Glomerular endothelial cell (primary cell): ENCODE results near the gene SKAP1. TPM values are rescaled to one million over a fixed set of nuclear protein-coding genes. Genes with fewer than 3 reads are reported as not detected.
"Not testable (repeated sequence)": the region's sequence is repeated elsewhere in the genome, so short reads cannot be mapped to it uniquely, and the experiment has no call there.

Source experiments
- DNase-seq: peaks from one replicate; pipeline ENCODE4 v3.0.0-alpha.2; 2011; ENCODE audit warnings: low read depth, low spot score; ENCODE audit errors: extremely low read depth
- total RNA-seq: library from RNA; depleted of rRNA; stranded (reverse); fragments of >200 nt; gene quantifications from 2 replicates; pipeline ENCODE4 v1.2.3, GENCODE V29; 2015

The SKAP1 gene
- total RNA-seq, 1 donor from 2014 or later = 0.99 TPM

DNA sequence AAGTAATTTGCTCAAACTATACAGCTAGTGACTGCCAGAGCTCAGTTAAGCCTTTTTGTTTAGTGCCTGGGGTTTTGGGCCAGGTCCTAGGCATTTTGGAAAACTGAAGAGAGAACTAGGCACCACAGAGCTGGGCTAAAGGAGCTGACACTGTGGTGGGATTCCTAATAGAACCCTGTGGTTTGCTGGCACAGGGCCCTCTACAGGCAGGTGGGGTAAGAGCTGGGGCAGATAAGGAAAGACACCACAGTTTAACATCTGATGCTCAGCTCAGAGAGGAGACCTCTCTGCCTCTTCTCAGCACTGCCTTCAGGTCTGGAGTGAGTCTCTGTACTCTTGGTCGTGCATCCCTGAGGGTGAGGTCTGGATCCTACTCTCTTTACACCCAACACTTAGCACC is 201.3 kb downstream of the SKAP1 start:
- no peak for DNase-seq

- no peak for DNase-seq
Observed at GRCh38 chr17:48225725-48226567, 204.1 kb downstream of the SKAP1 start.

DNA sequence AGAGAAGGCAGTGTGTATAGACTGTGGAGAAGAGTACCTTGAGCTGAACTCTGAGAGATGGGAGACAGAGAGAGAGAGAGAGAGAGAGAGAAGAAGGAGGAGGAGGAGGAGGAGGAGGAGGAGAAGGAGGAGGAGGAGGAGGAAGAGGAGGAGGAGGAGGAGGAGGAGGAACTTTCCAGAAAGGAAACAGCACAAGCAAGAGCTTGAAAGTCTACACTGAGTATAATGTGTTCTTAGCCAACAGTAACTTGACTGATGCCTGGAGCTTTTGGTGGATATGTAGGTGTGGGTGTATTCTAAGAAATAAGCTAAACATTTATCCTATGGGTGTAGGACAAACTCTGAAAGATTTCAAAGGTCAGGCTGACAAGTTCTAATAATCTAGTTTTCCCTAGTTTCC is 206.1 kb downstream of the SKAP1 start:
- no peak for DNase-seq

DNA sequence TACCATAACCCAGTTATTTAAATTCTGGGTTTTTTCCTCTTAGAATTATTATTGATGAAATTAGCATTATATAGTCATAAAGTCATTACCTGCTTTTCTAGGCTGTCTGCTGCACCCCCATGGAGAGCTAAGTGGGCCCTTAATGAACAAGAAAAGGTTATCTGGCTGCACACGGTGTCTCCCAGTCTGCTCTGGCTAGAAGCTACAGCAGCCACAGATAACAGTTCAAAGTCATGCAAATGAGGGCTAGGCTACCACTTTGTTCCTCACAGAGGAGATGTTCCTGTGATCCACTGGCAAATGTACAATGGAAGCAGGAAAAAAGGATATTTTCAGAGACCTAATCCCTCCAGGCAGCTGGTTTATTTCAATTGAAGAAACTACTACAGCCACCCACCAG is 210.4 kb downstream of the SKAP1 start:
- no peak for DNase-seq

- no peak for DNase-seq
Observed at GRCh38 chr17:48215583-48216139, 214.4 kb downstream of the SKAP1 start.

GRCh38 chr17:48213797-48214196 is 216.2 kb downstream of the SKAP1 start:
- no peak for DNase-seq

DNA sequence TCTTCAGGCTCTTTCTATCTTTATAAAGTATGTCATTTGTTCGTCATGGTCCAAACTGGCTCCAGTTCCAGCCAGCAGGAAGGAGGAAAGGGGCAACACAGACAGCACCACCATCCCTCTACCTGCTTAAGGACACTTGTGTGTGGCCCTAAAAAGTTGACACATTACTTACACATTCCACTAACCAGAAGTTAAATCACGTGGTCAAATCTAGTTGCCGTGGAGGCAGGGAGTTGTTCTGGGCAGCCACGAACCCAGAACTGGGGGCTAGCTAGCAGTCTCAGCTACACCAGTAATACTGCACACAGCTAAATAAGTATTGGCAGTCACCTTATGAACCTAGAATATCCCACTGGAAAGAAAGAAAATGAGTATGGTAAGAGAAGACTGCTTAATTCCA is 218.2 kb downstream of the SKAP1 start:
- DNase-seq = no peak

DNA sequence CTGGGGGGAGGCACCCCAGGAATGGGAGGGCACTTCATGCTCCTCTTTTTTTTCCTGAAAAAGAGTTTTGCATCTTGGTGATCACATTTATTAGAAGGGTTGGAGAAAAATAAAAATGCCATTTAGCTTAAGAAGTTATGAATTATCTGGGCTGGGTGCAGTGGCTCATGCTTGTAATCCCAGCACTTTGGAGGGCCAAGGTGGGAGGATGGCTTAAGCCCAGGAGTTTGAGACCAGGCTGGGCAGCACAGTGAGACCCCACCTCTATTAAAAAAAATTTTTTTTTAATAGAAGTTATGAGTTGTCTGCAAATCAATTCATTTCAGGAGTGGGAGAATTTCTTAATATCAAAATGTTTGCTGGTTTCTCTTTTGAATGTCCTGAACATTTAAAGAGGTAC is 219.0 kb downstream of the SKAP1 start:
- DNase-seq = no peak

- no peak for DNase-seq
Observed at GRCh38 chr17:48209973-48210372, 220.0 kb downstream of the SKAP1 start.

GRCh38 chr17:48207776-48208544 is 222.1 kb downstream of the SKAP1 start:
- no peak for DNase-seq

- not testable (repeated sequence) for DNase-seq
Observed at GRCh38 chr17:48207036-48207435, 223.0 kb downstream of the SKAP1 start.

- no peak for DNase-seq
Observed at GRCh38 chr17:48202959-48203358, 227.1 kb downstream of the SKAP1 start.

DNA sequence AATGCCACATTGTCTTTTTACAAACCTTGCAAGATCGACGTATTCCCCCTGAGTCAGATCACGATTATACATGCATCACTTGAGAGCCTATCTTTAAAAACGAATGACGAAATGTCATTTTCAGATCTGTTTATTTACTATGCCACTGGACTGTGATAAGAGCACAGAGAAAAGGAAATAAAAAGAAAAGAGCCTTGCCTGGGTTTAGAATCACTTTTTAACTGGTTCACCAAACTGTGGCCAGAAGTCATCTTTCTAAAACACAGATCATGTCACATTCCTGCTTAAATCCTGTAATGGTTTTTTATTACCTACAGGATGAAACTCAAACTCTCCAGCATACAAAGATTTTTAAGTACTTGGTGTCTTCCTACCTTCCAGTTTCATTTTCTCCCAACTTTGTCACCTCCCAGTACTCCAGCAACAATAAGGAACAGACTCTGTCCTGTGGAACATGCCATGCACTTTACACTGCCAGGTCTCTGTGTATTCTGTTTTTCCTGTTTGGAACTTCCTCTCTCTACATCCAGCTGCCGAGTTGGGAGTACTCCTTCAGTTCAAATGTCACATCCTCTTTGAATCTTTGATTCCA is 231.0 kb downstream of the SKAP1 start:
- DNase-seq = no peak

- DNase-seq = no peak
Observed at GRCh38 chr17:48195910-48196309, 234.1 kb downstream of the SKAP1 start.

- no peak for DNase-seq
Observed at GRCh38 chr17:48194097-48194550, 235.9 kb downstream of the SKAP1 start.

DNA sequence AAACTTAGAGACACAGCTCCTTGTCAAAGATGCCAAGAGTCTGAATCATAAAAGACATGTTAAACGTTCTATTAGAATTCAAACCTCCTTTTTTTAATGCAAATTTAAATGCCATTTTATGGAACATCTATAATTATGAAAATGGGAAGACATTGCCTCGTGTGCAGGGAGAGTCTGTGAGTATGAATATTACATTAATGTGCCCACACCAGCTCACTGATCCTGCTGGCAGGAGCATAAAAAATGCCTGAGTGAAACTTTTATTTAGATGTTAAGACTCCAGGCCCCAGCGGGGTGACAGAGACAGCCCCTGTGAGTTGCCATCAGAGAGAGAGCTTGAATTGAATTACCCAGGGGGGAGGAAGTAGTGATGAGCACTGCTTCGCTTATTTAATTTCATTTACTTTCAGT is 237.7 kb downstream of the SKAP1 start:
- DNase-seq = no peak

GRCh38 chr17:48191362-48191761 is 238.7 kb downstream of the SKAP1 start:
- DNase-seq = no peak

DNA sequence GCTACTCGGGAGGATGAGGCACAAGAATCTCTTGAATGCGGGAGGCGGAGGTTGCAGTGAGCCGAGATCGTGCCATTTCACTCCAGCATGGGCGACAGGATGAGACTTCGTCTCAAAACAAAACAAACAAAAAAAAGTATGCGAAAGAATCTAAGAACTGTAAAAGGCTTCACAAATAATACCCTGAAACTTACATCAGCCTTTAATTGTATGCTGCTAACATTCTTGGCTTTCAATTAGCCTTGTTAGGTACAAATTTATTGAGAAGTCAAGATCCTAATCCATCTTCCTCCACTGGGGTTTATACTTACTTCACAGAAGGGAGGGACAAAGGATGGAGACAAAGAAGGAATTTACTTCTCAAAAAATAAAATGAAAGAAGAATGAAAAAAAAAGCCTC is 239.1 kb downstream of the SKAP1 start:
- DNase-seq = no peak

DNA sequence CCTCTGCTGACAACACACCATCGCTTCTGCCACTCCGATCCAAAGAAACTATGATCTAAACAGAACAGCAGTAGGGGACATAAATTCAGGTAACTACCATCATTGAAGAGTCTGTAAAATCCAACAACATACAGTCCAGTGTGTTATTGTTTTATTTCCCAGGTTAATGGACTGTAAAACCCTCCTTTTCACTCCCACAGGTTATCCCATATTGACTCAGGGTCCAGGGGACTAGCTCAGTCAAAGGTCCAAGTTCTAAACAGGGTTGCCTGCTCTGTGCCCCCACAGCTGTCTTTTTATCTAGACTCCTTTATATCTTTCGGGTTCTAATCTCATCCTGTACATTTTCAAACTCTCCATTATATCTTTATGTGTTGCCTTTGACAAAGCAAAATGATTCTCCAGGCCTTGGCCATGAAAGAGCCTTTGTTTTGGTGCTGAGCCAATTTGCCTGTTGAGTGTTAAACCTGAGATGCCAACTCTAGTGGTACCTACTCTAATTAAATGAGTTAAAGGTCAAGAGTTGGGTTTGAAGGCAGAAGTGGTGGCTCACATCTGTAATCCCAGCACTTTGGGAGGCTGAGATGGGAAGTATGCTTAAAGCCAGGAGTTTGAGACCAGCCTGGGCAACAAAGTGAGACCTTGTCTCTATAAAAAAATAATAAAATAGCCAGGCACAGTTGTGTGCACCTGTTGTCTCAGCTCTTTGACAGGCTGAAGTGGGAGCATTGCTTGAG is 242.0 kb downstream of the SKAP1 start:
- DNase-seq = no peak

DNA sequence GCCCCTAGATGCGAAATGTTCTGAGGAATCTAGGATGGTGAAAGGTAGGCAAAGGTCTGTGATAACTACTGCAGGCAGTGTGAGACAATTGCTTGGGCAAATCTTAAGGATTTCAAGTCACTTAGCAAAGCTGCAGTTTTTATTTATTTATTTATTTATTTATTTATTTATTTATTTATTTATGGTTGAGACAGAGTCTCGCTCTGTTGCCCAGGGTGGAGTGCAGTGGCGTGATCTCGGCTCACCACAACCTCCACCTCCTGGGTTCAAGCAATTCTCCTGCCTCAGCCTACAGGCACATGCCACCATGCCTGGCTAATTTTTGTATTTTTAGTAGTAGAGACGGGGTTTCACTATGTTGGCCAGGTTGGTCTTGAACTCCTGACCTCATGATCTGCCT is 243.7 kb downstream of the SKAP1 start:
- not testable (repeated sequence) for DNase-seq

GRCh38 chr17:48184721-48185120 is 245.3 kb downstream of the SKAP1 start:
- DNase-seq = no peak
